Upper lobe of right lung (tissue), 1 donor: ENCODE data around the gene AGT. TPM values are rescaled to one million over a fixed set of nuclear protein-coding genes. Genes with fewer than 3 reads are reported as not detected.
A peak's percentile ranks its signal among the peaks of the same experiment; 100 is the strongest.

Experiments
- ATAC-seq: fragments of 200-7000 bp; cut with Tn5 transposase; one replicate; pipeline ENCODE4 v1.9.1; 2020; ENCODE audit warnings: mild to moderate bottlenecking, moderate library complexity
- DNase-seq: peaks from one replicate; pipeline ENCODE4 v3.0.0-alpha.2; 2020
- H3K27ac ChIP-seq: fragments of 200-600 bp; one replicate; pipeline ENCODE4 v1.8.0; 2022
- H3K27me3 ChIP-seq: fragments of 200-600 bp; one replicate; pipeline ENCODE4 v1.8.0; 2022; ENCODE audit warnings: mild to moderate bottlenecking
- H3K36me3 ChIP-seq: fragments of 200-600 bp; one replicate; pipeline ENCODE4 v1.8.0; 2022
- H3K4me1 ChIP-seq: fragments of 200-600 bp; one replicate; pipeline ENCODE4 v1.8.0; 2022
- H3K4me3 ChIP-seq: fragments of 200-600 bp; one replicate; pipeline ENCODE4 v1.8.0; 2022; ENCODE audit warnings: mild to moderate bottlenecking
- H3K9me3 ChIP-seq: fragments of 200-600 bp; one replicate; pipeline ENCODE4 v1.8.0; 2022
- CTCF ChIP-seq: fragments of 200-600 bp; IDR thresholded peaks from one replicate; pipeline ENCODE4 v1.8.0; 2022; ENCODE audit warnings: antibody characterized with exemption
- intact Hi-C: fragments of 100-400 bp; cut with DNase I; formaldehyde crosslinking; loops from one replicate; pipeline ENCODE4 v1.11.0; 2022
- long read RNA-seq: library from polyadenylated mRNA; unstranded; transcript quantifications from one replicate; pipeline ENCODE4 v2.0.0, GENCODE V29; 2021
- total RNA-seq: library from RNA; stranded (reverse); fragmentation: NEBNext Ultra II Directional; extraction: Animal tissue kit (Norgen Biotek cat#: 25700); gene quantifications from one replicate; pipeline ENCODE4 v1.2.1, GENCODE V29; 2021
- donor health status: DM: no; HTN: yes; CAD: no; lungs with severe emphysema.

AGT gene
- total RNA-seq = 1.8 TPM
- long read RNA-seq, transcript AGT-201 (5 exons, 2,291 nt) = major isoform, 6 of 7 reads
- long read RNA-seq, partial matches to known transcripts = 1 of 7 reads
- long read RNA-seq, other reads (novel, unspliced or antisense) = 0 of 7 reads

DNA sequence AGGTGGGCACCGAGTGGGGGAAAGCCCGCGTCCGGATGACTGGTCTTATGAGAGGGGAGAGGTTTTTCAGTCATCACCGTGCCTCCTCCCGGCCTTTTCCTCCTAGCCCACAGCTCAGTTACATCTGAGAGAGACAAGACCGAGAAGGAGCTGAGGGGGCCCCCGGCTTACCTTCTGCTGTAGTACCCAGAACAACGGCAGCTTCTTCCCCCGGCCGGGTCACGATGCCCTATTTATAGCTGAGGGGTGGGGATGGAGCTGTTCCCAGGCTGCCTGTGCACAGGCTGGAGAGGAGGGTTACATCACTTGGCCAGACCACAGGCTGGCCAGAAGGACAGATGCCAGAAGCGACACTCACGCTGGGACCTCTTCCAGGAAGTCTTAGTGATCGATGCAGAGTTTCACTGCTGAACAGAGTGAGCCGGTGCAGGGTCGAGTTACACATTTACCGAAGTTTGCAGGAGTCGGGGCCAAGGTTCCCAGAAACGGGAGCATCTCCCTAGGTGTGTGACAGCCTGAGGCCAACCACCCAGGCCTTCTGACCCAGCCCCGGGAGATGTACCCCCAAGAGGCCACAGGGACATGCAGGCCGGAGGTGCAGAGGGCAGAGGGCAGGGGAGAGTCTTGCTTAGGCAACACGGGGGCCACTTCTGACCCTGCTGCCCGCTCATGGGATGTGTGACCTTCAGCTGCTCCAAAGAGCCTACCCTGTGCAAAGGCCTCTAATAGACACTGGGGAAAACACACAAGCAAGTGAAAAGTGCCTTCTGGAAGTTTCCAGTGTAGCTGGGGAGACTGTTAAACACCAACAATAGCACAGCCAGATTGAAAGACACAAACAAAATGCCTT is at the start of gene AGT:
Gene AGT, minus strand, starts transcription at position 208 of the 850 bp plus-strand sequence. CDS start 3,299 bp downstream, outside the sequence.
- no peak within 1 kb of the TSS for H3K4me3 ChIP-seq
- H3K4me1 ChIP-seq = peaks cover 4% of the 10 kb centered on the region
- intact Hi-C loops = no loop called here
- DNase-seq (no peak), ATAC-seq (peak; percentile 79)
- no peaks in the 10 kb centered on the region for H3K9me3 ChIP-seq
- no peak for TF ChIP-seq CTCF
- no peak within 1 kb of the TSS for H3K27ac ChIP-seq
- H3K27me3 ChIP-seq = no peaks in the 10 kb centered on the region
- no peaks in the 10 kb centered on the region for H3K36me3 ChIP-seq

- ATAC-seq = no peak
These were observed 47.7 kb upstream of the AGT start for GRCh38 chr1:230761443-230762167.

DNA sequence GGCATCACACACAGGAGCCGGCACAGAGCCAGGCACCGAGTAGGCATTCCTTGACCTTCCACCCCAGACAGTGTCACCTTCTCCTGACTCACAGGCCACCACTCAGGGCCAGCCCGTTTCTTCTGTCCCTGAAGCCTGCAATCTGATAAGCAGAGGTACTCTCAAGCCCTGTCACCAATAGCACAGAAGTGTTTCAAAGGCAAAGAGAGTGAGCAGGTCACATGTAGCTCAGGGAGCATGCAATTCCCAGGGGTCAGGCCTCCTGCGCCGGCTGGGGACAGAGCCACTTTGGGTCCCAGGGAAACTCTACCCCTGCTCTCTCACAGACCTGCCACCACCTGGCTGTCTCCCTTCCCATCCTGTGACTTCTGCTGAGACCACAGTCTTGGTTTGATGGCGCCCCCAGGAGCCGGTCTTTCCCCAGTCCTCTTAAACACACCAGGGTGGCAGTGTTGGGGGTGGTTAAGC is 46.5 kb upstream of the AGT start:
- H3K4me3 ChIP-seq = no peak overlapping the region
- intact Hi-C loops = no loop called here
- TF ChIP-seq CTCF = no peak
- H3K36me3 ChIP-seq = no peaks in the 10 kb centered on the region
- no peaks in the 10 kb centered on the region for H3K27me3 ChIP-seq
- H3K4me1 ChIP-seq = no peaks in the 10 kb centered on the region
- DNase-seq = no peak
- no peak overlapping the region for H3K27ac ChIP-seq
- no peaks in the 10 kb centered on the region for H3K9me3 ChIP-seq
- ATAC-seq = no peak

More at GRCh38 chr1:230761443-230762167, 47.7 kb upstream of the AGT start:
- Histone ChIP-seq H3K36me3 (no peaks in the 10 kb centered on the region), H3K4me1 (no peaks in the 10 kb centered on the region), H3K27ac (no peak overlapping the region), H3K4me3 (no peak overlapping the region), H3K27me3 (no peaks in the 10 kb centered on the region), H3K9me3 (no peaks in the 10 kb centered on the region)
- no peak for TF ChIP-seq CTCF
- no peak for DNase-seq
- intact Hi-C loops = no loop called here

GRCh38 chr1:230759369-230760065 is 45.6 kb upstream of the AGT start:
- ATAC-seq = no peak
- intact Hi-C loops = no loop called here
- no peak for TF ChIP-seq CTCF

GRCh38 chr1:230758709-230759368 is 44.9 kb upstream of the AGT start:
- ATAC-seq = no peak
- no peak for TF ChIP-seq CTCF
- Histone ChIP-seq H3K27ac (no peak overlapping the region), H3K9me3 (no peaks in the 10 kb centered on the region), H3K4me1 (no peaks in the 10 kb centered on the region), H3K36me3 (no peaks in the 10 kb centered on the region), H3K4me3 (no peak overlapping the region), H3K27me3 (no peaks in the 10 kb centered on the region)
- intact Hi-C loops = no loop called here
- DNase-seq = no peak

More at GRCh38 chr1:230759369-230760065, 45.6 kb upstream of the AGT start:
- Histone ChIP-seq H3K4me3 (no peak overlapping the region), H3K9me3 (no peaks in the 10 kb centered on the region), H3K27me3 (no peaks in the 10 kb centered on the region), H3K27ac (no peak overlapping the region), H3K4me1 (no peaks in the 10 kb centered on the region), H3K36me3 (no peaks in the 10 kb centered on the region)
- no peak for DNase-seq
